ENCODE results near the gene HAUS8.

- TF ChIP-seq CTCF (IDR thresholded peaks at IDR 0.05) (no peak), POLR2A (IDR thresholded peaks at IDR 0.05) (no peak)
These were observed 37.2 kb downstream of the HAUS8 start for GRCh38 chr19:17037966-17038500.

All from body of pancreas (tissue), 4 donors.